K562 (cell line): ENCODE results near the gene KIR3DL1. TPM values are rescaled to one million over a fixed set of nuclear protein-coding genes. Genes with fewer than 3 reads are reported as not detected.
"Not testable (repeated sequence)": the region's sequence is repeated elsewhere in the genome, so short reads cannot be mapped to it uniquely, and the experiment has no call there.

Source experiments
- ATAC-seq: fragments of 200-7000 bp; cut with Tn5 transposase; 3 replicates; pipeline ENCODE4 v1.9.1; 2020; ENCODE audit warnings: moderate library complexity
- BruUV-seq: library from RNA; stranded (reverse); fragments of 400-500 nt; replicated peaks from 2 replicates; lab custom pipeline; 2021; lab: Mats Ljungman, UMichigan
- CTCF ChIA-PET: fragments of 300-600 bp; formaldehyde crosslinking; extraction: SDS; loops from one replicate; lab custom pipeline; 2021; ENCODE audit warnings: low intra/inter-chr PET ratio; lab: Yijun Ruan, JAX
- POLR2A ChIA-PET: fragments of 300-600, 350-650 bp; sonication (Branson Sonifier 250); formaldehyde crosslinking; extraction: SDS; loops from one replicate; lab custom pipeline; 2021; ENCODE audit warnings: antibody characterized with exemption, inconsistent platforms; lab: Yijun Ruan, JAX
- DNase-seq, 4 experiments: peaks; one replicate each; pipeline versions ENCODE4 v3.0.0 to v3.0.0-alpha.2; 2011 to 2018; ENCODE audit warnings: low spot score in 3 of 4, mixed read lengths in 3 of 4; ENCODE audit errors: extremely low read depth in 1 of 4
- FAIRE-seq: peaks from 2 replicates; lab custom pipeline; 2011; peaks lifted over from hg19 to GRCh38; lab: Jason Lieb, UNC
- H2AFZ ChIP-seq: 2 replicates; pipeline ENCODE4 v1.6.0; 2011; ENCODE audit warnings: low read depth, low read length, control low read depth, inconsistent platforms
- H3K27ac ChIP-seq: fragments of 200-600 bp; 3 replicates; pipeline ENCODE4 v1.8.0; 2011; ENCODE audit warnings: low read depth, mild to moderate bottlenecking, control low read depth, inconsistent platforms, low read length, moderate library complexity, mixed read lengths; ENCODE audit errors: extremely low read depth
- H3K27me3 ChIP-seq, 2 experiments: fragments of 300-600 bp in 1 of 2; 2 replicates in 1 of 2; 3 replicates in 1 of 2; pipeline versions ENCODE4 v1.6.0 to v1.8.0; 2011; ENCODE audit warnings: inconsistent platforms in 2 of 2, low read length in 2 of 2, mild to moderate bottlenecking in 1 of 2, mixed read lengths in 1 of 2, moderate library complexity in 1 of 2; ENCODE audit not compliant: control insufficient read depth in 2 of 2, insufficient read depth in 2 of 2
- H3K36me3 ChIP-seq: fragments of 300-600 bp; 3 replicates; pipeline ENCODE4 v1.8.0; 2011; ENCODE audit warnings: mild to moderate bottlenecking, low read length, inconsistent platforms; ENCODE audit not compliant: control insufficient read depth, insufficient read depth
- H3K4me1 ChIP-seq, 2 experiments: fragments of 200-600 bp in 1 of 2; replicated peaks in 1 of 2; 2 replicates in 1 of 2; 3 replicates in 1 of 2; pipeline versions ENCODE4 v1.5.1 to v1.8.0; 2011; ENCODE audit warnings: inconsistent platforms in 2 of 2, low read length in 2 of 2, mild to moderate bottlenecking in 1 of 2, mixed read lengths in 1 of 2, moderate library complexity in 1 of 2; ENCODE audit not compliant: control insufficient read depth in 2 of 2, insufficient read depth in 2 of 2
- H3K4me2 ChIP-seq: 2 replicates; pipeline ENCODE4 v1.6.1; 2011; ENCODE audit warnings: low read length, control low read depth, inconsistent platforms, mixed read lengths; ENCODE audit not compliant: insufficient read depth
- H3K4me3 ChIP-seq: fragments of 200-600 bp; sonication (generic), shearing (Covaris generic); 2 replicates; pipeline ENCODE4 v1.5.1; 2016; ENCODE audit warnings: control low read depth, inconsistent platforms
- H3K79me2 ChIP-seq: fragments of 200-600 bp; 3 replicates; pipeline ENCODE4 v1.8.0; 2011; ENCODE audit warnings: low read length, inconsistent platforms; ENCODE audit not compliant: control insufficient read depth, insufficient read depth
- H3K9ac ChIP-seq, 2 experiments: 2 replicates each; pipeline versions ENCODE4 v1.6.0 to v1.6.1; 2011; ENCODE audit warnings: low read depth in 2 of 2, low read length in 2 of 2, control low read depth in 1 of 2, inconsistent platforms in 1 of 2, mild to moderate bottlenecking in 1 of 2, mixed read lengths in 1 of 2; ENCODE audit not compliant: insufficient read depth in 1 of 2
- H3K9me1 ChIP-seq: one replicate; pipeline ENCODE4 v1.6.0; 2011; ENCODE audit warnings: inconsistent platforms, mild to moderate bottlenecking, low read length, moderate library complexity; ENCODE audit not compliant: control insufficient read depth, insufficient read depth
- H3K9me3 ChIP-seq: replicated peaks from 2 replicates; pipeline ENCODE4 v1.5.1; 2011; ENCODE audit warnings: low read depth, low read length, inconsistent platforms; ENCODE audit not compliant: control insufficient read depth, insufficient read depth
- H4K20me1 ChIP-seq: replicated peaks from 2 replicates; pipeline ENCODE4 v1.6.1; 2011; ENCODE audit warnings: low read length, inconsistent platforms, mixed read lengths; ENCODE audit not compliant: control insufficient read depth, insufficient read depth
- WGBS: fragments of 100-300 bp; shearing (Covaris generic); methylation state at CpG from one replicate; pipeline ENCODE4 v1.1.6; 2016; ENCODE audit warnings: low coverage, mixed read lengths; ENCODE audit not compliant: insufficient coverage; ENCODE audit errors: missing lambda C conversion rate; 5-methylcytosine and 5-hydroxymethylcytosine counted together
- in situ Hi-C: fragments of 300-500 bp; cut with MboI; formaldehyde crosslinking; loops from 4 replicates; pipeline ENCODE4 v1.15.0; 2018; ENCODE audit warnings: inconsistent platforms, mixed read lengths
- intact Hi-C: fragments of 100-400 bp; cut with micrococcal nuclease; formaldehyde crosslinking; loops from 2 replicates; pipeline ENCODE4 v1.14.2; 2022
- polyA plus RNA-seq, 8 experiments: library from polyadenylated mRNA; depleted of rRNA in 4 of 8; stranded (reverse) in 5 of 8; unstranded in 3 of 8; fragments of >200 nt; fragmentation: Nextera tagmentation in 2 of 8; fragmentation: Illumina TruSeq in 1 of 8; extraction: Ambion mirVana in 2 of 8; extraction: Trizol in 1 of 8; gene quantifications; 2 replicates each; pipeline versions ENCODE4 v1.2.1 to v1.2.3, GENCODE V29; 2011 to 2014; ENCODE audit warnings: inconsistent platforms in 1 of 8, missing spikeins in 1 of 8
- total RNA-seq, 7 experiments: library from RNA; depleted of rRNA in 6 of 7; stranded (reverse); fragments of >200 nt in 6 of 7; fragmentation: Illumina TruSeq in 2 of 7; extraction: Trizol in 2 of 7; gene quantifications; 2 replicates each; pipeline versions ENCODE4 v1.2.1 to v1.2.3, GENCODE V29; 2011 to 2021; ENCODE audit warnings: low replicate concordance in 1 of 7

Gene KIR3DL1
- total and polyA plus RNA-seq, 9 of the 15 experiments (the other 6 are each of a cell fraction or from before 2014, with no cell fraction given) = not detected

GRCh38 chr19:54771018-54771960 lies 45.0 kb upstream of the KIR3DL1 start:
- intact Hi-C loops = not testable (repeated sequence)

GRCh38 chr19:54772666-54773065 lies 43.6 kb upstream of the KIR3DL1 start:
- H3K4me1 ChIP-seq, H3K4me3 ChIP-seq, H3K4me2 ChIP-seq, H3K79me2 ChIP-seq, H3K9me1 ChIP-seq, H3K9ac ChIP-seq, H2AFZ ChIP-seq, H3K27me3 ChIP-seq, POLR2A ChIA-PET, intact Hi-C loops, FAIRE-seq, H3K27ac ChIP-seq, BruUV-seq, H3K9me3 ChIP-seq, CTCF ChIA-PET, in situ Hi-C loops, H3K36me3 ChIP-seq, DNase-seq, H4K20me1 ChIP-seq, ATAC-seq: not testable (repeated sequence)
- WGBS = 0% methylated on average over 2 of the region's 2 CpGs

More at GRCh38 chr19:54771018-54771960, 45.0 kb upstream of the KIR3DL1 start:
- ATAC-seq, H2AFZ ChIP-seq, FAIRE-seq, DNase-seq, H3K4me1 ChIP-seq, H3K9ac ChIP-seq, H3K36me3 ChIP-seq, H3K4me2 ChIP-seq, H4K20me1 ChIP-seq, H3K4me3 ChIP-seq, H3K27me3 ChIP-seq, POLR2A ChIA-PET, H3K79me2 ChIP-seq, in situ Hi-C loops, CTCF ChIA-PET, H3K27ac ChIP-seq, BruUV-seq, H3K9me1 ChIP-seq, H3K9me3 ChIP-seq: not testable (repeated sequence)
- 0% methylated on average over 13 of the region's 15 CpGs for WGBS

GRCh38 chr19:54775095-54775815 lies 41.0 kb upstream of the KIR3DL1 start:
- CTCF ChIA-PET, H3K27me3 ChIP-seq, H4K20me1 ChIP-seq, H3K36me3 ChIP-seq, FAIRE-seq, H3K9me3 ChIP-seq, H3K79me2 ChIP-seq, H3K4me2 ChIP-seq, in situ Hi-C loops, H3K9me1 ChIP-seq, H3K27ac ChIP-seq, DNase-seq, H3K4me3 ChIP-seq, H3K4me1 ChIP-seq, ATAC-seq, H3K9ac ChIP-seq, intact Hi-C loops, BruUV-seq, H2AFZ ChIP-seq: not testable (repeated sequence)
- under 1% methylated on average over 11 of the region's 12 CpGs for WGBS
- POLR2A ChIA-PET = interaction anchor here (0.8 kb wide), 1 partner anchor 72 kb away, joined by 3 read pairs; no protein-coding TSS in a partner anchor
